ENCODE results near the gene TBCK.

Gene TBCK

GRCh38 chr4:106035204-106035603, 280.8 kb downstream of the TBCK start:
- DNase-seq: no peak

- peak; percentile 55 for DNase-seq
Measured at GRCh38 chr4:106034751-106035150, 281.3 kb downstream of the TBCK start.

- DNase-seq: no peak
Measured at GRCh38 chr4:106034220-106034619, 281.8 kb downstream of the TBCK start.

GRCh38 chr4:106033469-106033868, 282.5 kb downstream of the TBCK start:
- DNase-seq: no peak

GRCh38 chr4:106032851-106033286, 283.1 kb downstream of the TBCK start:
- DNase-seq: peak; percentile 89

- no peak for DNase-seq
Measured at GRCh38 chr4:106022454-106022853, 293.6 kb downstream of the TBCK start.

GRCh38 chr4:106021737-106022410, 294.1 kb downstream of the TBCK start:
- DNase-seq: peak; percentile 58

GRCh38 chr4:106019771-106020170, 296.2 kb downstream of the TBCK start:
- DNase-seq: no peak

- no peak for DNase-seq
Measured at GRCh38 chr4:106017975-106018374, 298.0 kb downstream of the TBCK start.

- no peak for DNase-seq
Measured at GRCh38 chr4:106011387-106011786, 304.6 kb downstream of the TBCK start.

GRCh38 chr4:106010761-106011160, 305.2 kb downstream of the TBCK start:
- no peak for DNase-seq

GRCh38 chr4:106002994-106003393, 313.0 kb downstream of the TBCK start:
- DNase-seq: no peak

- DNase-seq: no peak
Measured at GRCh38 chr4:105998171-105999063, 317.6 kb downstream of the TBCK start.

GRCh38 chr4:105996845-105997244, 319.2 kb downstream of the TBCK start:
- DNase-seq: no peak

GRCh38 chr4:105994841-105995501, 321.0 kb downstream of the TBCK start:
- DNase-seq: no peak

- no peak for DNase-seq
Measured at GRCh38 chr4:105994061-105994460, 321.9 kb downstream of the TBCK start.

GRCh38 chr4:105992641-105993305, 323.2 kb downstream of the TBCK start:
- DNase-seq: no peak

GRCh38 chr4:105991726-105992125, 324.3 kb downstream of the TBCK start:
- DNase-seq: no peak
